ENCODE data around the gene TMEM219.

- TF ChIP-seq POLR2A (IDR thresholded peaks at IDR 0.05; ENCODE audit: low read depth, low read length) (peak; percentile 71; the same call in 1 of the 2 replicates), POLR2AphosphoS5 (IDR thresholded peaks at IDR 0.05; ENCODE audit: low read depth, low read length) (0 out of 2 replicates have a peak, but pooled peaks have one; percentile 43)
Observed at GRCh38 chr16:29995911-29996765, 34.3 kb downstream of the TMEM219 start, which contains the start of gene INO80E.
